HG02571 (cell line): Measurements from ENCODE around the gene PLEKHA4.
"Not testable (repeated sequence)": the region's sequence is repeated elsewhere in the genome, so short reads cannot be mapped to it uniquely, and the experiment has no call there.

ENCODE experiments used
- ATAC-seq: cut with Tn5 transposase; IDR thresholded peaks from one replicate; pipeline ENCODE4 v1.9.1; 2021; ENCODE audit warnings: mild to moderate bottlenecking, moderate library complexity; ENCODE audit not compliant: unreplicated experiment

Gene PLEKHA4

DNA sequence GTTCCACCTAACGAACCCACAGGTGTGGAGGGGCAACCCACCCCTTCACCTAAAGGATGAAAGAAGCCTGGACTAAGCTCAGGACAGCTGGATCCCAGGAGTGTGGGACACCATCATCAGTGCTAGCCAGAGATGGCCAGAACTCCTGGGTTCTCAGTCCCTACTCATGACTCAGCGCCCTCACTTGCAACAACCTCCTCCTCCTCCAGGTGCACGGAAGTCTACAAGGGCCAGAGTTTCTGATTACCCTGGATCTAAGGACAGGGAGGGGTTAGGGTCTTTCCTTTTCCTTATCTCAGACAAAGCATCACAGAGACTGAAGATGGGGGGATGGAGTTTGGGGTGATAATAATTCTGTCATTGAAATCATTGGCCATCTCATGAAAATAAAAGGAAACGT is 22.1 kb upstream of the PLEKHA4 start:
- no peak for ATAC-seq

- not testable (repeated sequence) for ATAC-seq
These were observed 21.1 kb upstream of the PLEKHA4 start for GRCh38 chr19:48889496-48889895.

GRCh38 chr19:48887861-48888612 is 19.6 kb upstream of the PLEKHA4 start:
- ATAC-seq, result no peak

DNA sequence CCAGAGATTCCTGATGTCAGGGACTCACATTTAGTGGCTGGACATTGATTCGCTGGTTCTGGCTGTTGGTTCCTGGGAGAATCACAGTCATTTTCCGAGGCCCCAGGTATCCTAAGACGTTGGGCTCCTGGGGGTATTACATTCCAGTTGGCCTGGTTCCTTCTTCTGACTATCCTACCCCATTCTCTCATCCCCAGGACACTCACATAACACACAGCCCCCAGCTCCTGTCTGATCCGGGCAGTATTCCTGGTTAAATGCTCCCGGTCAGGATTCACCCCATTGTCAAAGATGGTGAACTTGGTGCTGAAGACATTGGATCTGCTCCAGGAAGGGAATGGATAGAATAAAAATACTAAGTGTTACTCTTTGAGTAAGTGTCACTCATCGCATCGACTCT is 15.3 kb upstream of the PLEKHA4 start:
- no peak for ATAC-seq

DNA sequence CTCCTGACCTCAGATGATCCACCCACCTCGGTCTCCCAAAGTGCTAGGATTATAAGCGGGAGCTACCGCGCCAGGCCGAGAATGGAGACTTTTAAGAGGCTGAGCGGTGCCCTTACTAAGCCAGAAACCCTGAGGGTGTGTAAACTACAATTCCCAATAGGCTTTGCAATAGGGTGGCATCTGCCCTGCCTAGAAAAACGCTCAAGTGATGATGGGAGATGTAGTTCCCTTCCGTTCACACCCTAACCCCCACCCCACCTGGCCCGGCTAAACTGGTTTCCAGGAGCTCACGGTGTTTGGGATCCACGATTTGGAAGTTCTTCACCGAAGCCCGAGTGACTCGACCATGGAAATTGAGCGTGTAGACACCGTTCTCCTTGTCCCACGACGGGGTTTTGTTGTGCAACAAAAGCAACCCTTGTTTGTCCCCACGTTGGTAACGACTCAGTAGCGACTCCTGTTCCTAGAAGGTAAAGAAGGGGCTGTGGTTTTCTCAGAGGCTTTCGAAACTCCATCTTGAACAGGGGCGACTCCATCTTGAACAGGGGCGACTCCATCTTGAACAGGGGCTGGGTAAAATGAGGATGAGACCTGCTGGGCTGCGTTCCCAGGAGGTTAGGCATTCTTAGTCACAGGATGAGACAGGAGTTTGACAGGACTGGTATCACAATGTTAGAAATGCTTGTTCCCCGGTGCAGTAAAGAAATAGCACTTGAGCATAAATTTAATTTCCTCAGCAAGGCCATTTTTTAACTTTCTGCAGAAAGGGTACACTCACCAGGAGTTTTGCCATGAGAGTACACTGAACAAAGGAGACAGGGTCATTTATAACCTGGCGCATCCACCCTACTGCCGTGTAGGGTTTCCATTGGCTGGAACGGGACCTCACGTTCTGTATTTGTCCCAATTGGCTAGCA is 13.6 kb upstream of the PLEKHA4 start:
- no peak for ATAC-seq

DNA sequence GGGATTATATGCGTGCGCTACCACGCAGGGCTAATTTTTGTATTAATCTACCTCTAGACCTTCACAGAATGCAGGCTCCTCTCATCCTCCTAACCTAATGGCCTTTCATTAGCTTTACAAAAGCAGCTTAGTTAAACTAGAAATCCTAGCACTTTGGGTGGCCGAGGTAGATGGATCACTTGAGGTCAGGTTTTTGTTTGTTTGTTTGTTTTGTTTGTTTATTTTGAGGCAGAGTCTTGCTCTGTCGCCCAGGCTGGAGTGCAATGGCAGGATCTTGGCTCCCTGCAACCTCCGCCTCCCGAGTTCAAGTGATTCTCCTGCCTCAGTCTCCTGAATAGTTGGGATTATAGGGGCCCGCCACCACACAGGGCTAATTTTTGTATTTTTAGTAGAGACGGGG is 11.3 kb upstream of the PLEKHA4 start:
- ATAC-seq, result not testable (repeated sequence)

DNA sequence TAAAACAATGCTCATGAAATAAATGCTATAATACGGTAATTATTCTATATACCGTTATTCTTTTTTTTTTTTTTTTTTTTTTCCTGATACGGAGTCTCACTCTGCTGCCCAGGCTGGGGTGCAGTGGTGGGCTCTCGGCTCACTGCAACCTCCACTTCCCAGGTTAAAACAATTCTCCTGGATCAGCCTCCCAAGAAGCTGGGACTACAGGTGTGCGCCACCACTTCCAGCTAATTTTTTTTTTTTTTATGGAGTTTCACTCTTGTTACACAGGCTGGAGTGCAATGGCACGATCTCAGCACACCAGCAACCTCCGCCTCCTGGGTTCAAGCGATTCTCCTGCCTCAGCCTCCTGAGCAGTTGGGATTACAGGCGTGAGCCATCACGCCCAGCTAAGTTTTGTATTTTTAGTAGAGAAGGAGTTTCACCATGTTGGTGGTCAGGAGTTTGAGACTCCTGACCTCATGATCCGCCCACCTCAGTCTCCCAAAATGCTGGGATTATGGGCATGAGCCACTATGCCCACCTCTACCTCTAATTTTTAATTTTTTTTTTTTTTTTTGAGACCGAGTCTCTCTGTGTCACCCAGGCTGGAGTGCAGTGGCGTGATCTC is 10.7 kb upstream of the PLEKHA4 start:
- no peak for ATAC-seq

GRCh38 chr19:48878196-48879024 is 10.0 kb upstream of the PLEKHA4 start:
- no peak for ATAC-seq

DNA sequence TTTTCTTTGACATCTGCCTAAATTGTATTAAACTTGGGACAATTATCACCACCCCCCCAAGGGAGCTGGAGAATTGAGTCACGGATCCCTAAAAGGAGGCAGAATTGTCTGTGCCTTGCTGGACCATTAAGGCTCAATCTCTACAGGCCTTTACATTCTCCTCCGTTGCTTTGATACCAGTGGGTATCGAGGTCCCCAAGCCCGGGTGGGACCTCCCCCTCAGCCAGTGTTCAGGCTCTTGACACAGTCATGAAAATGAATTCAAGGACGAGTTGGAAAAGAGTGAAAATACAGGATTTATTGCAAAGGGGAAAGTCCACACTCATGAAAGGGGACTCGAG is 9.4 kb upstream of the PLEKHA4 start:
- no peak for ATAC-seq

DNA sequence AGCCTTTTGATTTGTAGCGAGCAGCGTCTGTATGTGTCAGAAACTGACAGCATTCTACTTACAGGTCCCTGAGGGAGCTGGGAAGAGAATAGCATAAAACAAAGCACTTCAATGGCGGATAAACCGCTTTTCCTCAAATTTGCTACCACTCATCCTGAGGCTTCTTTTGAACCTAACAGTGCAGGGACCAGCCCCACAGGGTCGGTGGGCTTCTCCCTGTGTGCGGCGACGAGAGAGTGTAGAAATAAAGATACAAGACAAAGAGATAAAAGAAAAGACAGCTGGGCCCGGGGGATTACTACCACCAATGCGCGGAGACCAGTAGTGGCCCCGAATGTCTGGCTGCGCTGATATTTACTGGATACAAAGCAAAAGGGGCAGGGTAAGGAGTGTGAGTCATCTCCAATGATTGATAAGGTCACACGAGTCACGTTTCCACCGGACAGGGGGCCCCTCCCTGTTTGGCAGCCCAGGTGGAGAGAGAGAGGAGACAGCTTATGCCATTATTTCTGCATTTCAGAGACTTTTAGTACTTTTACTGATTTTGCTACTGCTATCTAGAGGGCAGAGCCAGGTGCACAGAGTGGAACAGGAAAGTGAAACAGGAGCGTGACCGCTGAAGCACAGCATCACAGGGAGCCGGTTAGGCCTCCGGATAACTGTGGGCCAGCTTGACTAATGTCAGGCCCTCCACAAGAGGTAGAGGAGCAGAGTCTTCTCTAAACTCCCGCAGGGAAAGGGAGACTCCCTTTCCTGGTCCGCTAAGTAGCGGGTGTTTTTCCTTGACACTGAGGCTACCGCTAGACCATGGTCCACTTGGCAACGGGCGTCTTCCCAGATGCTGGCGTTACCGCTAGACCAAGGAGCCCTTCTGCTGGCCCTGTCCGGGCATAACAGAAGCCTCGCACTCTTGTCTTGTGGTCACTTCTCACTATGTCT is 7.9 kb upstream of the PLEKHA4 start:
- ATAC-seq, result not testable (repeated sequence)

- no peak for ATAC-seq
These were observed 6.1 kb upstream of the PLEKHA4 start for GRCh38 chr19:48874303-48875135.

DNA sequence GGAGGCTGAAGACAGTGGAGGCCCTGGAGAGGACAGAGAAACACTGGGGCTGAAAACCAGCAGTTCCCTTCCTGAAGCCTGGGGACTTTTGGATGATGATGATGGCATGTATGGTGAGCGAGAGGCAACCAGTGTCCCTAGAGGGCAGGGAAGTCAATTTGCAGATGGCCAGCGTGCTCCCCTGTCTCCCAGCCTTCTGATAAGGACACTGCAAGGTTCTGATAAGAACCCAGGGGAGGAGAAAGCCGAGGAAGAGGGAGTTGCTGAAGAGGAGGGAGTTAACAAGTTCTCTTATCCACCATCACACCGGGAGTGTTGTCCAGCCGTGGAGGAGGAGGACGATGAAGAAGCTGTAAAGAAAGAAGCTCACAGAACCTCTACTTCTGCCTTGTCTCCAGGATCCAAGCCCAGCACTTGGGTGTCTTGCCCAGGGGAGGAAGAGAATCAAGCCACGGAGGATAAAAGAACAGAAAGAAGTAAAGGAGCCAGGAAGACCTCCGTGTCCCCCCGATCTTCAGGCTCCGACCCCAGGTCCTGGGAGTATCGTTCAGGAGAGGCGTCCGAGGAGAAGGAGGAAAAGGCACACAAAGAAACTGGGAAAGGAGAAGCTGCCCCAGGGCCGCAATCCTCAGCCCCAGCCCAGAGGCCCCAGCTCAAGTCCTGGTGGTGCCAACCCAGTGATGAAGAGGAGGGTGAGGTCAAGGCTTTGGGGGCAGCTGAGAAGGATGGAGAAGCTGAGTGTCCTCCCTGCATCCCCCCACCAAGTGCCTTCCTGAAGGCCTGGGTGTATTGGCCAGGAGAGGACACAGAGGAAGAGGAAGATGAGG is 5.3 kb upstream of the PLEKHA4 start:
- ATAC-seq, result no peak

DNA sequence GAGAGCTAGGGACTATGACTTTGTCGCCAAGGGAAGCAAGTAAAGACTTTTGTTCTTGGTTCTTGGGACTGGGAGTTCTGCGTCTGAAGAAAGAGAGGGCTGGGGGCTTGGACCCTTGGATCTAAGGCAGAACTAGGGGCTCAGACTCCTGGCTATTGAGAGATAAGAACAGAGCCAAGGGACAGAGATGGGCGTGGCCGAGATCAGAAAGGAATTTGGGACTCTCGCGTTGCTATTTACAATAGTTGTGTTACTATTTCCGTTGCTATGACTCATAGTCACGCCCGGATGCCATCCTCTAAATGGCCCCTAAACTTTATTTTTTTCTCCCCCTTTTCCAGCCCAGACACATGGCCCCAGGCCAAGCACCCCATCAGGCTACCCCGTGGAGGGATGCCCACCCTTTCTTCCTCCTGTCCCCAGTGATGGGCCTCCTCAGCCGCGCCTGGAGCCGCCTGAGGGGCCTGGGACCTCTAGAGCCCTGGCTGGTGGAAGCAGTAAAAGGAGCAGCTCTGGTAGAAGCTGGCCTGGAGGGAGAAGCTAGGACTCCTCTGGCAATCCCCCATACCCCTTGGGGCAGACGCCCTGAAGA is 4.6 kb upstream of the PLEKHA4 start:
- no peak for ATAC-seq

GRCh38 chr19:48872182-48872883 is 3.9 kb upstream of the PLEKHA4 start, which contains the start of gene PPP1R15A:
PPP1R15A (plus strand) TSS chr19:48872421; CDS start chr19:48873234, 813 bp downstream.
- no peak for ATAC-seq

GRCh38 chr19:48871471-48872181 is 3.2 kb upstream of the PLEKHA4 start:
- ATAC-seq, result not testable (repeated sequence)

DNA sequence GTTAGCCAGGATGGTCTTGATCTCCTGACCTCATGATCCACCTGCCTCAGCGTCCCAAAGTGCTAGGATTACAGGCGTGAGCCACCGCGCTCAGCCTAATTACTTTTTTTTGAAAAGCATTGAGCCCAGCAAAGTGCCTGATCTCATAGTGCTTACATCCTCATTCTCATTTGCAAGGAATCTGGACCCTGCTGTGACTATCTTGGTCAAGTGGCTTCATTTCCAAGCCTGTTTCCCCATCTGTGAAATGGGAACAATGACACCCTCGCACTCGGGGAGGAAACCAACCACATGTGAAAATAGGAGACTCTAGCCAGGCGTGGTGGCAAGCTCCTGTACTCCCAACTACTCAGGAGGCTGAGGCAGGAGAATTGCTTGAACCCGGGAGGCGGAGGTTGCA is 1.6 kb upstream of the PLEKHA4 start:
- no peak for ATAC-seq
